Femur (tissue), 1 donor: ENCODE results near the gene TBC1D1.

Experiments
- DNase-seq: peaks from one replicate; pipeline ENCODE4 v3.0.0-alpha.2; 2017

Gene TBC1D1

DNA sequence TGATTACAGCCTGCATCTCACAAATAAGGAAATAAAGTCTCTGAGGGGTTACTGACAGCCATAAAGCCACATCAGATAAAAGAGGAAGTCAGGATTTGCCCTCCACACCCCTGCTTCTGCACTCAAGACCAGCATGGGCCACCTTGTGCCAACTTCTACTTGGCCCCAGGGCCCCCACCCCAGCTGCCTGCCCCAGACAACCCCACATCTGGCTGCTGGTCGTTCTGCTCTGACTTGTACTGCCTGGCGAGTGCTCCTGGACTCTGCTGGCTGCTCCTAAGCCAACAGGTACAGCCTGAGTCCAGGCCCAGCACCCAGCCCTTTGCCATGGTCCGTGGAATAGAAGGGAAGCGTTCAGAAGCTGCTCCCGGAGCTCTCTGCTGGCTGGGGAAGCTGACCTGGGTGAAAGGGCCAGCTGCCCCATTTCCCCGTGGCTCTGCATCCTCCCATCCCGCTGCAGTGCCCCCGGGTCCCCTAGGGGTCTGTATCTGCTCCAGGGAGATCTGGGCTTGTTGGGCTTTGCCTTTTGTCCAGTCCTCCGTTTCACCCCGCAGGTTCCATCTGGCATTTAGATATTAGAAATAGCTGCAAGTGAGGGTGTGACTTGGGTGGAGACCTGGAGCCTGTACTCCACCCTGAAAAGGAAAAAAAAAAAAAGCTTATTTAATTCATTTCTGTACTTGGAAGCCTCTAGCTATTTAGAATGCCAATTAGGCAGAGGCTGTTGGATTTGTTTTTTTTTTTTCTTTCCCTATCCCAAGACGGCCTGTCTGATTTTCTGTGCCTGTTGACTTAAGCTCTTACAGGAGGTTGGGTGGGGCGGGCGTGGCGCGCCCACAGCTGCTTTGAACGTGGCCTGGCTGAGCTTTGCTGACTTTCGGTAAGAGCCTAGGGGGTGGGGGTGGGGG is 264.1 kb downstream of the TBC1D1 start:
- DNase-seq = peak; percentile 47

DNA sequence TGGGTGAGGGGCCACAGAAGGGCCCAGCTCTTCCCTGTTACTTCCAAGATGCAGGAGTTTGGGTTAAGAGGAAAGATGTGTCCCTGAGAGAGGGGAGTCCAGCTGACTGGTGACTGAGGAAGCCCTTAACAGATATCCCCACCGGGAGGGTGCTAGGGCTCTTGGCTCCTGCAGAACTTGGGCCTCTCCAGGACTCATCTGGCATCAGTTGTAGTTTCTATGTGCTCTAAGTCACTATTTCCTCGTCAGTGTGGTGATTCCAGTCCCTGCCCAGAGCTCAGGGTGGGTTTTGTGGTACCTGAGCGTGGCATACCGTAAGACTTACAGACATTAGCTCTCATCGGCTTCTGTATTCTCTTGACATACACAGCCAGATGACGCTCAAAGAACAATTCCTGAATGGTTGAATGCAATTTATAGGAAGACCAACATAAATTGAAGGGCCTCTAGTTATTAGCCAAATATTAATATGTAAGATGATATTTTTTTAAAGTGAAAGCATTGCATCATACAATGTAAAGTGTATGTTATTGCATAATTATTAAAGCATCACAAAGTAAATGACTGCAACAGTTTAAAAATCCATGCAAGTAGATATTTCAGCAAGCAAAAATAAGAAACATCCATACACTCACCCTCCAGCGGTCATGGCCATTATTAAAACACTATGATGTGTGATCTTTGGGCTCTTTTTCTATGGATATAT is 264.9 kb downstream of the TBC1D1 start:
- no peak for DNase-seq

DNA sequence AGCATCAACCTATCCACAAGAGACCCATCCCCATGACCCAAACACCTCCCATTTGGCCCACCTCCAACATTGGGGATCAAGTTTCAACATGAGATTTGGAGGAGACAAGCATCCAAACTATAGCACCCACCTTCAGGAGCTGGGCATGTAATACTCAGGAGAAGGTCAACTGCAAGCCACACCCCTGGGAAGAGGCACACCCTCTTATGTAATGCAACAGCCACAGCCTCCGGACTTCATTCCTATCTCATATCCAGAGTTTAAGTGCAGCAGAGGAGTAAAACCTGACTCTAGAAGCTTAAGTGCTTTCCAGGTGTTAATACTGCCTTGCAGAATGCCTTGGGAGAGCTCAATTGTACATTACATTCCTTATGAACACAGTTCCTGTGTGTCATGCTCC is 266.7 kb downstream of the TBC1D1 start:
- DNase-seq = no peak

DNA sequence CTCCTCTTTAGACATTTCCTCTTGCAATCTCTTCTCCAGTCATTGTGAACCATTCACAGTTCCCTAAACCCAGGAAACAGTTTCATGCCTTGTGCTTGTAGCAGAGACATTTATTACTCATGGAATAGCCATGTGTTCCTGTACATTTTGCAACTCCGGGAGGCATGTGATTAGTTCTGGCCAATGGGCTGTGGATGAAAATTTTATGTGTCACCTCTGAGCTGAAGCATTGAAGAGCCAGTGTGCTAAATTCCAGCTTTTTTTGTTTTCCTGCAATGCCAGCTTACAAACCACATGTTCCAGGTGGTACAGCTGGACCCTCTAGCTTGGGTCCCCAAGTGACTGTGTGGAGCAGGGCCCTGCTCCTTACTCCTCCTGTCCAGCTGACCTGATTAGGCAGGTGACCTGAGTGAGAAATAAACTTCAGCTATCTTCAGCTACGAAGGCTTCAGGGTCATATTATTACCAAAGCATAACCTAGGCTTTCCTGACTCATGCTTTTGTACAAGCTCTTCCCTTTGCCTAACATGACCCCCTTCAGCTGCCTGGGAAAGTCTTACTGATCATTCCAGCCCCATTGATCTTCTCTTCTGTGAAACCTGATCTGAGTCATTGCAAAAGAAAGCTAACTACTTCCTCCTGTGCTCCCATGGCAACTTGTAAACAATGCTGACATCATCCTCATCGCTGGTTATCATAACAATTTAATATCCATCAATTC is 269.8 kb downstream of the TBC1D1 start:
- no peak for DNase-seq

DNA sequence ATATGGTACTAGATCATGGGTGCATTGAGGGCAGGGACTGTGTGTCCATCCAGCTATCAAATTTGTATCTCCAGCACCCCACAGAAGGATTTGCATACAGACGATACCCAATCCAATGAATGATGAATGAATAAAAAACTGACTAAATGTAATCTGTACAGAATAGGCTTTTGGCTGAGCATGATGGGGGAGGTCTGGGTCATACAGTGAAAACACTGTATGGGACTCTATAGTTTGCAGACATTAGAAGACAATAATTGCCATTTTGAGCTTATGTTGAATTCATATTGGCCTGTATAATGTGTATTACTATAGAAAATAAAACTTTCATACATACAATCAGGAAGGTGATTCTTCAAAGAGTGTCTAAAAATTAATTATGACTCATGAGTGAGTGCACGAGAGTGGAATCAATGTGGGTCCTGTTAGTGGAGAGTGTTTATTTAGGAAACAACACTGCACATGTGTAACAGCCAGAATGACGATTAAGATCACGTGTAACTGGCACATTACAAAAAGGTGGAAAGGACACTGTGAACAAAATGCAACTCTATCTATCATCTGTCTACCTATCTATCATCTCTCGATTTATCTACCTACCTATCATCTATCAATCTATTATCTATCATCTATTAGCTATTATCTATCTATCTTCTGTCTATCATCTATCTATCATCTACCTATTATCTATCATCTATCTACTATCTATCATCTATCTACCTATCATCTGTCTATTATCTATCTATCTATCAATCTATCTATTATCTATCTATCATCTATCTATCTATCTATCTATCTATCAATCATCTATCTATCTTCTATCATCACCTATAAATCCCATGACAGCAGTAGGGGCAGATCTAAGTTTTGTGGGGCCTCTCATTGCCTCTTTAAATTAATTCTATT is 270.6 kb downstream of the TBC1D1 start:
- no peak for DNase-seq

DNA sequence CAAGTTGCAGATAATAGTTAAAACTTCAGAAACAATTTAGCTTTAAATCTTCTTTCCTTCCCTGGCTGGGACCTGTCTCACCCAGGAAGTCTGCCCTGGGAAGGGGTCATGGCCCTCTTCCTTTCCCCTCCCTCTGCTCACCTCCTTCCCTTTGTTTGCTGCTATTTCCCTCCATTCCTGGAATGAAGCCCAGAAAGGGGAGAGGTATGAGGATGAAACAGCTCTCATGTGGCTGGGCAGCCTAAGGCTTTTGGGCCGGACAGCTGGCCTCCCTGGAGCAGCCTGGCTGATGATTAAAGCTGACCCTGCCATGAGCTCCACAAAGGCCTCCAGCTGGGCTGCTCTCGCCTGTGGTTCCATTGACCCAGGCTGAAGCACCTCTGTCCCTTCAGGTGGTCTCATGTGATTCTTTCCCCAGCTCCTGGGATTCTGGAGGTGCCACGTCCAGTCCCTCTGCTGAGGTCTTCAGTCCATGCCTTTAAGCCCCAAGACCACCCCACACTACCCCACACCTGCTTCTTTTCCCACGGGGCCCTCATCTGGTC is 271.4 kb downstream of the TBC1D1 start:
- DNase-seq = no peak

DNA sequence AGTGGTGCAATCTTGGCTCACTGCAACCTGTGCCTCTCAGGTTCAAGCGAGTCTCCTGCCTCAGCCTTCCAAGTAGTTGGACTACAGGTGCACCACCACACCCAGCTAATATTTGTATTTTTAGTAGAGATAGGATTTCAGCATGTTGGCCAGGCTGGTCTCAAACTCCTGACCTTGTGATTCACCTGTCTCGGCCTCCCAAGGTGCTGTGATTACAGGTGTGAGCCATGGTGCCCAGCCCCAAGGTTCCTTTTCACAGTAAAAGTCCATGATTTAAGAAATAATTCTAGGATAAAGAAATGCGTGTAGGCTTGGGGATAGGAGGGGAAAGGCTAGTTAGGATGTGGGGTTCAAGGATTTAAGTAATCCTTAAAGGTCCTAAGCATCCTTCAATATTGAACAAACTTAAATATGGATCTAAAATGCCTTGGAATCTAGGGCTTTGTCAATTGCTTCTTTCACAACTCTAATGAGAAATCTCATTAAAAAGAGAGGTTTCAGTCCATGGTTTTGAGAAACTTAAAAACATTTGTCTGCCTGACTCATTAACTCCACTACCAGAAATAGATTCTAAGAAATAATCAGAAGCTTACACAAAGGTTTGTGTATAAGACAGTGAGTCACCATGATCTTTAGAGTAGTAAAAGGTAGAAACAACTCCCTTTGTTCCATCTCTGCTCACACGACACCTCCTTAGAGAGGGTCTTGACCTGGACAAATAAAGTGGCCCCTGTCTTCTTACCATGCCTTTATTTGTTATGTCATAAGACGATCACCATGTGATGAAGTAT is 272.5 kb downstream of the TBC1D1 start:
- no peak for DNase-seq

DNA sequence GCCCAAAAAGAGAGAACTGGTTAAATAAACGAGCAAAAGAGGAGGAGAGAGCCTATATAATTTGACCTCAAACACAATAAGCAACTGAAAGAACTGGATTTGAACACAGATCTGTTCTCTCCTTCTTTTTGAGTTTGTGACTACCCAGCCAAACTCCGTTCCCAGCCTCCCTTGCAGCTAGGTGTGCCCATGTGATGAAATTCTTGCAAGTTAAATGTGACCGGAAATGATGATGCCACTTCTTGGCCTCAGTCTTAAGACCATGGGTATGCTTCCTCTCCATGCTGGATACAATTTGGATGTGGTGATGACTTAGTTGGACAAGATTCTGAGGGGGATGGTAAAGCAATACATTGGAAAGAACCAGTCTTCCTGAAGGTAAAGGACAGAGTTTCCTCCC is 273.5 kb downstream of the TBC1D1 start:
- DNase-seq = no peak

DNA sequence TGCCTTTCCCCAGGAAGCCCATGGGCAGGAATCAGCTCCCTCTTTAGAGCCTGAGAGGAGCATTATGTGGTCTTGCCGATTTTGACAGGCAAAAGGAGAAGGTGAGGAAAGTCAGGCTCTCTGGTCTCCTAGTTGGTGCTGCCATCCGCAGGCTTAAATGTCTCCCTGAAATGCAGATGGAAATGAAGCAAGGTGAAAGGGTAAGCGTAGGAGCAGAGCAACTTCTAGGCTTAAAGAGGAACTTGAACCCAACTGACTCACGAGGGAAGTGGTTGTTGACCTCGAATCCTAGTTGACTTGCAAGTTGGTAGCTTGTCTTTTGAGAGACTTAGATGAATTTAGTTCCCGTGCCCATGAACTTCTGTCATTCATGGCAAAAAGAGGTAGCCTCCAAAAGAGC is 275.2 kb downstream of the TBC1D1 start:
- no peak for DNase-seq

DNA sequence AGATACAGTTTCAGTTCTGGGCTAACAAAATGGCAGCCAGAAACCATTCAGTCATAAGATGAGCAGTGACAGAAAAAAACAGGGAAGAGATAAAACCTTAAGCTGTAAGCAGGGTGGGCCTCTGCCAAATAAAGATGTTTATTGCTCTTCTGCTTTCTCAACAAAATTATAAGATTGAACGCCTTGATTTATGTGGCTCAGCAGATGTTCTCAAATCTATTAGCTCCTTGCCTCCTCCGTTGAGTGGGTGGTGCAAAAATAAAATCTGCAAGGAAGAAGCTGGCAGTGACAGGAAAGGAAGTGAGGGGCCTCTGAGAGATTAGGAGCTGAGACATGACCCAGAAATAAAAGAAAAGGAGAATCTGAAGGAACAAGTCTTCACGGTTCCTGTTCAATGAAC is 275.9 kb downstream of the TBC1D1 start:
- no peak for DNase-seq

DNA sequence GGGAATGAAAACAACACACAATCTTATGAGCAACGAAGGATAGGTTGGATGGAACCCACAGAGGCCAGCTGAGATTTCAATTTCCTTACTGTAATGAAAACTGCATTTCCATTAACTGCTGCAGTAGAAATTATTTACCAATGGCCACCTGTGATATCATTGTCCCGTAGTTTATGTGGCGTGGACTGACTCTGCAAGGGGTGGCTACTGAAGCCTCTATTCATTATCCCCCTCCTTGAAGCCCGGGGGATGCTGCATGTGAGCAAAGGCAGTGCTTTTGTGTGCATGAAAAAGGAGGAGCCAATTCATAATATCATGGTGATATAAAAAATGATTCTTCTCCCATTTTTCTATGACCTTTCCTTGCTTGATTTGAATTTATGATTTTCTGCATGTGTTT is 277.1 kb downstream of the TBC1D1 start:
- no peak for DNase-seq

DNA sequence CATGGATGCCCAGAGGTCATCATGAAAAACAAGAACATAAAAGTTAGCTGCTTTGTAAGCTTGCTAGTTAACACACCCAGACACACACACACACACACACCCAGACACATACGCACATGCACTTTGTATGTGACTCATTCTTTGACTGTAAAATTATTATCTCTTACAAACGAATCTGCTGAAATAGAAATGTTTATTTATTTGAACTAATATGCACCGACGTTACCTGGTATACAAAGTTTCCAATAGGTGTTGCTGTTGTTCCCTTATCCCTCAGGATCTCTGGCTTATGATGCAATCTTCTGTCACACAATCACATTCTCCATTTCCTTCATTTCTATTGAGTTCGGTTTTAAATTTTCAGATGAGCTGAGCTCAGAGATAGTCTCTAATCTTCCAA is 278.6 kb downstream of the TBC1D1 start:
- DNase-seq = no peak

DNA sequence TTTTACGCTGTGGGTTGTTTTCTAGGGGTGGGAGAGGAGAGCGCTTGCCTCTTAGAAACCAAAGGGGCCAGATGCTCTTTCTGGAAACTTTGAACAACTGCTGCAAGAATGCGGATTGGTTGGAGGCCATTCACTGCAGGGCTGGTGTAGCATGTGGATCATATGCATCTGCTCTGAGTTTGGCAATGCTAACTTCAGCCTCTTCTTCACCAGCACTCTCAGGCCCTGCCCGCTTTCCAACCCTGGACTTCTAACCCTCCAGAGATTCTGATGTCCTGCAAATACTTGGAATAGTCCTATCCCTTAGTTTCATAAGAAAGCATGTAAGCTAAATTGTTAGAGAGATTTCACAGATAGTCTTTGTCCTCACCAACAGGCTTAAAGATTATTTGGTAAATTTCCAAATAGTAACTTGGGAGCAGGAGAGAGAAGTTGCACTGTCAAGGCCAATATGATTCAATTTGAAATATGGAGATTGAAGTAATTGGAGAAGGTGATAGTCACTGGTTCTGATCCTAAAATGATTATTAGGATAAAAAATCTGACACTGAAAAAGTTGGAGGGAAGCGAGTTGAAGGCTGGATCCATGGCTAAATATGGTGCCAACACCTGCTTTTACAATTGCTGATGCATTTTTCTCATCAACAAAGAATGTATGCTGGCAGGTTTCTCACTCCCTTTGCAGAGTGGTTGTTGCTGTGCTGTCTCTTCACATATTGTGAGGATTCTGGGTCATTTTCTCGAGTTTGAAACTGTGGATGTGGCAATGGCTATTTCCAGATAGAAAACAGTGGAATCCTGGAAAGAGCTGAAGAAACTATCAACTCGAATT is 279.7 kb downstream of the TBC1D1 start:
- peak; percentile 82 for DNase-seq

DNA sequence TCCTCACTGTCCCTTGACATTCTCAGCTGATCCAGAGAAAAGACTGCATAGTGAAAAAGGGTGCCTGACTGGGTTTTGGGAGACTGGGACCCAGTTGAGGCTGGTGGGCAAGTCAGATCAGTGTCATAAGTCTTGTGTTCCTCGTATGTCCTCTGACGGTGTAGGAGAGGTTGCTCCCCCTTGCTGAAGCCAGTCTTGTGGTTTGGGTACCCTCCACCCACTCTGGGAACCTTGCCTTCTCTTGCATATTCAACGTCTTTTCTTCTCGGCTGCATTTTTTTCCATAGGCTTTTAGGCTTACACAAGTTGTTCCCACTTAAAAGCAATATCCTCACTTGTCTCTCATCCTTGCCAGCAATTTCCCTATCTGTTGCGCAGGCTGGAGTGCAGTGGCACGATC is 281.2 kb downstream of the TBC1D1 start:
- DNase-seq = no peak

DNA sequence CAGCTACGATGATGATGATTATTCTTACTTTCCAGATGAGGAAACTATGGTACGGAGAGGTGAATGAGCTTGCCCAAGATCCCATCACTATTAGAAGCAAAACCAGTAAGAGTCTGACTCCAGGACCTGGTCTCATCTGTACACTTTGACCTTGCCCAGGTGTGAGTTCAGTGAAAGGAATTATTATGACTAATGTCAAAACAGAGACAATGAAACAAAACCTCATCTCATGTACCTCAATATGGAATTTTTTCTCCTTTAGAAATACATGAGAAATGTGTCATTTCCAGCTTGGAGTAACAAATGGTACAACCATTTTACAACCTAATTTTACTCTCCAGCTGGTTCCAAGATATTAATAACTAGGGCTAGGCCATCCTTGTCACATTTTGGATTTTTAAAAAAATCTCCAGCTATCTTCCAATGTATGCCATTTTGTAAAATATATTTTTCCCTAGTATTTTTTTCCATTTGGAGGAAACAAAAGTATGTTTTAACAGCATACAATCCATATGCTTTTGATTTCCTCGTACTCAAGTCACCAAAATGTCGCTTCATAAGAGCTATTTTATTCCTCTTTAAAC is 283.1 kb downstream of the TBC1D1 start:
- no peak for DNase-seq

DNA sequence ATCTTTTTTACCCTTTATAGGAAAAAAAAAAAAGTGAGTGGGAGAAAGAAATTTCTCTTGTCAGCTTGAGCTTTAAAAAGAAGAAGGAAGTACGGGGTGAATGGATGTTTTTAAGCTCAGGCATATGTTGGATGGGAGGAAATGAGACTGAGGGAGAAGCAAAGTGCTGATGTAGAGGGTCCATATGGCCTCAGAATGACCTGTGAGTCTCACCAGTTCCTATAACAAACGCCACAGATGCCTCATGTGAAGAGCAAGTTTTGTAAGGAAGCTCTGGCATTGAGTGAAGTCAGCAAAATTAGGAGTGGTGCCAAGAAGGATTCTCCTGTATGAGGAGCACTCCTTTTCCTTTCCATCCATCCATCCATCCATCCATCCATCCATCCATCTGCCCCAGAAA is 283.9 kb downstream of the TBC1D1 start:
- no peak for DNase-seq

DNA sequence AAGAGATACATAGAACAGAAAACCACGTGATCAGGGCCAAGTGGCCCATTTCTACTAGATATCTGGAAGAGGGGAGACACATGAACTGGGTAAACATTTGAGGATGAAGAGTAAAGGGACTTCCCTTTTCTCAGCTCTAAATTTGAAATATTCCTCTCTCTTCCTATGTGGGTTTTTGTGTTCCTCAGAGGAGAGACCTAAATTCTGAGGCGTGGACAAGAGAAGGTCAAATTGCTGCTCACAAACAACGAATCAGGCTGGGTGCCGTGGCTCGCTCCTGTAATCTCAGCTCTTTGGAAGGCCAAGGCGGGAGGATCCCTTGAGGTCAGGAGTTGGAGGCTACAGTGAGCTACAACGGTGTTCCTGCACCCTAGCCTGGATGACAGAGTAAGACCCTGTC is 285.3 kb downstream of the TBC1D1 start:
- no peak for DNase-seq

DNA sequence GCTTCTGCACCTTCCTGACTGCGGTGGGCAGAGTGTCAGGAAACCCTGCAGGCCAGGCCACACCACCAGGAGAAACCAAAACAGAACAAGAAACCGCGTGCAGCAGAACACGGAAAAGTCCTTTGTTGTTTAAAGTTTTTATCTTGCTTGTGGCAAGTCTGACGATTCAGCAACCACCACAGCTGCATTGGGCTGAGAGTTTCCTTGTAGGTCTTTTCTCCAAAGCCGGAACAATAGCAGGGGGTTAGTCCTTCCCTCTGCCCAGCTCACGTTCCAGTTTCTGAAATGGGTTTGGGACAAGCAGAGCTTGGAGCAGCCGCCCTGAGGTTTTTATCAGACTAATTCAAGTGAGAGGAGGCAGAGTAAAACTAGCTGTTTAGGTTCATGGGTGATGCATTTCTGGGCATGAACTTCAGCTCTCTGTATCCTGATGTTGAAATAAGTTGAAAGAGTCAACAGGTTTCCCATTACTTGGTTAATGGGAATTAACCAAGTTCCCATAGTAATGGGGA is 286.2 kb downstream of the TBC1D1 start:
- DNase-seq = no peak

DNA sequence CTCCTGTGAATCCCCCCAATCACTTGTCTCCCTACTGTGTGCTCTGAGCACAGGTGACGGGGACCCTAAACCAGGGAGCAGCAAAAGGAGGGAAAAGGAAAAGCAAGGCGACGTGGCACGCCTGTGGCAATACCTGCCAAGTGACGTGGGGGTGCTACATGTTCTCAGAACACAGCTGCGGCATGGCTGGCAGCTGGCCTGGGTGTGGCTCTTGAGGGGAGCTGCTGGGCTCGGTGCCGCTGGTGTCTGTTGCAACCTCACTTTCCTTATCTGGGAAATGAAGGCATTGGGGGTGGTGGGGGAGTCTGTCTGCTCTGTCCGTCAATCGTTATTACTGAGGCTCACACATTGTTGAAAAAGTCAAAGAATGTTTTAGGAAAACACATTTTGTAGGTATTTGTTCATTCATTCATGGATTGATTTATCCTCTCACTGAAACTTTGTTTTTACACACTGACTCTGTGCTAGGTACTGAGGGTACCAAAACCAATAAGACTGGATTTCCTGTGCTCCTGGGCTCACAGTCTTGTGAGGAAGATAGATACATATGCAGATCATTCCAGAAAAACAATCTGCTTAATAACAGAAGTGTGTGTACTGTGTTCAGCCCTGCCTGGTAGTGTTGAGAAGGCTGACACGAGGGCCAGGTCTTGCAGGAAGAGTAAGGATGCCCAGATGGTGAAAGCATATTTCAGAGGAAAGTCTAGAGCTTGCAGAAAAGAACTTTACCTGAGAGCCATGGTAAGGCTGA is 286.9 kb downstream of the TBC1D1 start:
- DNase-seq = peak; percentile 76
